NK-92 (cell line): ENCODE results near the gene SMIM20.
"Not testable (repeated sequence)": the region's sequence is repeated elsewhere in the genome, so short reads cannot be mapped to it uniquely, and the experiment has no call there.

Experiments used
- DNase-seq: peaks from one replicate; lab custom pipeline; 2025; ENCODE audit not compliant: unreplicated experiment; lab: John Stamatoyannopoulos, UW

Gene SMIM20

GRCh38 chr4:25913851-25914669 is at the start of gene SMIM20:
SMIM20 (plus strand) TSS chr4:25914220; CDS start chr4:25914314, 94 bp downstream.
- peak; percentile 14 for DNase-seq

DNA sequence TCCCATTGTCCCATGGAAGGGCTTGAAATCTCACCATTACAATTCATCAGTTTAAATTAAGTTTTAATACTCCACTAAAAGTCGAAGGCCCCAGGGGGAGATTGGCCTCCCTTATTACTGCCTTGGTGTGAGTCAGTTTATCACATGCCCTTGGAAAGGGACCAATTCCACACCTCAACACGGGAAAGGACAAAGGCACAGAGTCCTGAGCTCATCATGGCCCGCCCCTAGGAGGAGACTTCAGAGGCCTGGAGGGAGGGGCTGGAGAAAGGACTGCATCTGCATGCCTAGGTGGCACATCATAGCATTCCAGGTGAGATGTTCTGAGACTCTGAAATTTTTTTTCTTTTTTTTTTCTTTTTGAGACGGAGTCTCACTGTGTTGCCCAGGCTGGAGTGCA is 48.4 kb upstream of the SMIM20 start:
- DNase-seq, result no peak

DNA sequence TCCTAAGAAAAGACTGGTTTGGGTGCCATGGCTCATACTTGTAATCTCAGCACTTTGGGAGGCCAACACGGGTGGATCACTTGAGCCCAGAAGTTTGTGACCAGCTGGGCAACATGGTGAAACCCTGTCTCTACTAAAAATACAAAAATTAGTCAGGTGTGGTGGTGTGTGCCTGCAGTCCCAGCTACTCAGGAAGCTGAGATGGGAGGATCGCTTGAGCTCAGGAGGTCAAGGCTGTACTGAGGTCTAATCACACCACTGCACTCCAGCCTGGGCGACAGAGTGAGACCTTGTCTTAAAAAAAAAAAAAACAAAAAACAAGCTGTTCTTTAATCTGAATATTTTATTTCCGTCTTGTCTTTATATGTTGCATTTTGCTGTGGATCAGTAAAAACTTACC is 47.6 kb upstream of the SMIM20 start:
- DNase-seq, result not testable (repeated sequence)

DNA sequence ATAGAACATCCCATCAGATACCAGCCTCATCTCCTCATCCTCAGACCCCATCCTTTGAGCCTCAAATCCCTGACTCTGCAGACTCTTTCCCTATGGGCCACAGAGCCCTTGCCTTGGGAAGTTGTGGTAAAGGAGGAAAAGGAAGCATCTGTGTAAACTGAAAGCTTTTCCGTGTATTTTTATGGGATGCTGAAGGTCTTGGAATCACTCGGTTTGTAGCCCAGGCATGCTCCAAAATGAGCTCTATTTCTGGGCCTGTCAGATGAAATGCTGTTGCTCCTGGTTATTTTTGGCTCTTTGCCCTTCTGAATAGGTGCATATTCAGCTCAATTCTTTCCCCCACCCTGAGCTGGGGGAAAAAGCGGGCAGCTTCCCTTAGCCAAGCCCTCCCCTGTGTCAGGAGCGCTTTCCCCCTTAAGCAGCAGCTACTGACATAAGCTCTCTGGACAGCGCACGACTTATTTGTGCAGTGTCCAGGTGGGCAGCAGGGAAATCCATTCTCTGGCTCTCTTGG is 46.2 kb upstream of the SMIM20 start:
- DNase-seq, result no peak

DNA sequence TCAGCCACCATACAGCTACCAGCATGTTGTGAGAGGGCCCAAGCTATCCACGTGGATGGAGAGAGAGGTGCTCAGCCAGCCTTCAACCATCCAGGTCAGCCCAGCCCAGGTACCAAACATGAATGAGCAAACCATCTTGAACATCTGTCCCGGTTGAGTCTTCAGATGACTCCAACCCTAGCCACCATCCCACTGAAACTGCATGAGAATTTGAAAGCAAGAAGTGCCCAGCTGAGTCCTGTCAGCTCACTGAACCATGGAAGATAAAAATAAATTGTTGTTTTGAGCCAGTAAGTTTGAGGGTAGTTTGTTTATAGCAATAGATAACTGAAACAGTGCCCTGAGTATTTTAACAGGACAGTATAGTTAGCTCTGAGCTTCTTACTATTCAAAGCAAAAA is 43.9 kb upstream of the SMIM20 start:
- DNase-seq, result no peak

GRCh38 chr4:25872851-25873631 is 41.0 kb upstream of the SMIM20 start:
- no peak for DNase-seq

- DNase-seq, result no peak
Observed at GRCh38 chr4:25873632-25874129, 40.3 kb upstream of the SMIM20 start.

GRCh38 chr4:25874655-25875054 is 39.4 kb upstream of the SMIM20 start:
- no peak for DNase-seq

DNA sequence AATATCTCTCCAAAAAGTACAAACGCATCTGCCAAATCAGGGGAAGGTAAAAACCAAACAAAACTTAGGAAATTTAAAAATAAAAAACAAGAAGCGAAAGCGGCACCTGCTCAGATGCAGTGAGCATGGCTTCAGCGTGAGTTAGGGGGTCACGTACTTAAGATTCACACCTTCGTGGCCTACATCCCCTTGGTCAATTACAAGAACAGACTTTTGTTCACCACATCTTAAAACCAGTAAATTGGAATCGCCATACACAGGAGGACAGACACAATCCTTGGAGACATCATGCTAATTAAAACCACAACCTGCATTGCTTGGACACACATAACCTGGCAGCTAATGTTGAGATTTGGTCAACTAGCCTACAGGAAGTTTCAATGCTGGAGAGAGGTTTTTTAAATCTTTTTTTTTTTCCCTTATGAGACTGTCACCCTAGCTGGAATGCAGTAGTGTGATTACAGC is 38.7 kb upstream of the SMIM20 start:
- DNase-seq, result no peak

GRCh38 chr4:25878676-25879075 is 35.3 kb upstream of the SMIM20 start:
- no peak for DNase-seq

DNA sequence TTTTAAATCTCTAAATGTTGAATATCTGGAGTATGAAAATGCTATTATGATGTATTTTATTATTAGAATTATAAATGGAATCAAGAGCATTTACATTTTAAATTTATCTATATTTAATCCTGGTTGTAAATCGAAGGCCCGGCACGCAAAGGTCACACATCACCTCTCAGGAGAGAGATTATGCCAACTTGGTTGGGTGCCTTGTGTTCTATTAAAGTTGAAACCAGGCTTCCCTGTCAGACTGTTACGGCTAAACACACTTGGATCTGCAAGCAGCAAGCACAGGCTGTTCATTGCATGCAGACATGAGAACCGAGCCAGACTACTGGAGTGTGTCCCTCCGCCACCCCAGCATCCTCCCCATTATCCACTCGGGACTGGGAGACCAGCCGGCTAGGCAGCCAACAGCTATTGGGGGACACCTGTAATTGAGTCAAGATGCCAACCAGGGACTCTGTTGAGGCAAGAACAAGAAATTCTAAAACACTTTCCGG is 34.9 kb upstream of the SMIM20 start:
- DNase-seq, result no peak

- no peak for DNase-seq
Observed at GRCh38 chr4:25879587-25879986, 34.4 kb upstream of the SMIM20 start.

GRCh38 chr4:25879991-25880651 is 33.9 kb upstream of the SMIM20 start:
- no peak for DNase-seq

DNA sequence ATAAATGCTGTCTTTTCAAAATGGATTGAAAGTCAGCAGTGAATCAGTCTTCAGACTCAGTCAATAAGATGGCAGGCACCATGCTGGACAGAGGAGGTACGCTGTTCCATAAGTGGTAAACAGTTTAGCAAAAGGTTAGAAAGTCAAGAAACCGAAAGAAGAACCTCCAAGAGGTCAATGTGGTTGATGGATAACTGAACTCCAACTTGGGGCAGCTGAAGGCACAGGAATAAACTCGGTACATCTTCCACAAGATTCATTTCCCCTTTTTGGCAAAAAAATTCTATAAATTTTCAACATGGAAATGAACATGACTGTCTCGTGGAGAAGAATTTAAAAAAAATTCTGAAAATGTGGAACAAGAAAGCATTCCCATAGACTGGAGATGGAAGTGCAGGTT is 32.8 kb upstream of the SMIM20 start:
- DNase-seq, result no peak

GRCh38 chr4:25882226-25882625 is 31.8 kb upstream of the SMIM20 start:
- no peak for DNase-seq

- no peak for DNase-seq
Observed at GRCh38 chr4:25883565-25883964, 30.5 kb upstream of the SMIM20 start.

- DNase-seq, result no peak
Observed at GRCh38 chr4:25884031-25884782, 29.8 kb upstream of the SMIM20 start.

DNA sequence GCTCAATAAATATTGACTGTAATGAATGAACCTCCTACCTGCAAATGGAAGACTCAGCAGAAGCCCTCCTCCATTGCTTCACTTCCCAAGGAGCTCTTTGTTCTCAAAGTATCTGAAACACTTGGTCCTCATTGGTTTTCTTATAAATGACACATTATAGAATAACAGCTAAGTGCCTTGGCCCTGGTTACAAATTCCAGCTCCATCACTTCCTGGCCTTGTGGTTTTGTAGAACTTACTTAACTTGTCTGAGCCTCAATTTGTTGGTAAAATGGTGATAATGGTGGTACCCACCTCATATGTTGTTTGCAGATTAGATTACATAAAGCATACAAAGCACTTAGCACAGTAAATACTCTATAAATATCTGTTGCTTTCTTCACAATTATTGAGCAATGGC is 25.2 kb upstream of the SMIM20 start:
- DNase-seq, result no peak

GRCh38 chr4:25889589-25890503 is 24.2 kb upstream of the SMIM20 start:
- DNase-seq, result no peak
